Muscle of back (tissue), 11 donors: ENCODE results near the gene LONP2. TPM values are rescaled to one million over a fixed set of nuclear protein-coding genes. Genes with fewer than 3 reads are reported as not detected.
"Not testable (repeated sequence)": the region's sequence is repeated elsewhere in the genome, so short reads cannot be mapped to it uniquely, and the experiment has no call there.

Experiments
- DNase-seq, 3 donors: peaks; one replicate each; pipeline versions ENCODE4 v3.0.0 to v3.0.0-alpha.2; 2013
- polyA plus RNA-seq, 10 donors: library from polyadenylated mRNA; unstranded; fragments of 120-200 nt; gene quantifications; one replicate each; pipeline ENCODE4 v1.2.1, GENCODE V29; 2013; ENCODE audit not compliant: insufficient read length in 10 of 10

LONP2 gene
- polyA plus RNA-seq, 10 donors, result 34.1 to 56.1 (median 44.2) TPM

DNA sequence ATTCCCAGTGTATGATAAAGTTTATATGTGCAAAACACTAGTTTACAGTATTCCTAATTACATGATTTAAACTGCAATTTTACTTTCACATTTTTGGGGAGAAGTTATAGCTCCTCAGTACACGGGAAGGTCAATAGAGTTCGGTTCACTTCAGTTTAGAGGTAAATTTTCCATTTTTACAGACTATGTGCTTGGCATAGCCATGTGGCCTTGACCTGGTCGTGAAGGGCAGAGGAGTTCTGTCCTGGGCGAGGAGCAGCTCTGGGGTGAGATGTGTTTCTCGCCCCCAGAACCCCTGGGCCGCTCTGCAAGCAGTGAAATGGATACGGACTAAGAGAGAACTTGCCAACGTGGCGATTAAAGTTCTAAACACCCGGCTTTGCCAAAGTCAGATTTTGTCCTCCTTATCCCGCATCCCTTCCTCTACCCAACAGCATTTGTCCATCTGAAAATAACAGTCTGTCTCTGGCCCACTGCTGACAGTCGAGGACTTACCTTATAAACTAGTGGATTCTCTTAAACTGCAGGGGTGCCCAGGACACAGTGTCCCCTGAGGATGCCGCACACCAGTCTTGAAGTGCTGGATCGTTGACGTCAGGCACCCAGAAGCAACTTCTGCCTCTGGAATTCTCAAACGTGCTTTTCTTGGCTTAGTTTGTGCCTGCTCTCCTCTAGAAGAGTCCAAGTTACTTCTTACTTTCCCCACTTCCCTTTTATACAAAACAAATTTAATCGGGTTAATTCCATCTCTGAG is 142.6 kb downstream of the LONP2 start:
- DNase-seq, result no peak

- no peak for DNase-seq
Observed at GRCh38 chr16:48392407-48392806, 148.3 kb downstream of the LONP2 start.

DNA sequence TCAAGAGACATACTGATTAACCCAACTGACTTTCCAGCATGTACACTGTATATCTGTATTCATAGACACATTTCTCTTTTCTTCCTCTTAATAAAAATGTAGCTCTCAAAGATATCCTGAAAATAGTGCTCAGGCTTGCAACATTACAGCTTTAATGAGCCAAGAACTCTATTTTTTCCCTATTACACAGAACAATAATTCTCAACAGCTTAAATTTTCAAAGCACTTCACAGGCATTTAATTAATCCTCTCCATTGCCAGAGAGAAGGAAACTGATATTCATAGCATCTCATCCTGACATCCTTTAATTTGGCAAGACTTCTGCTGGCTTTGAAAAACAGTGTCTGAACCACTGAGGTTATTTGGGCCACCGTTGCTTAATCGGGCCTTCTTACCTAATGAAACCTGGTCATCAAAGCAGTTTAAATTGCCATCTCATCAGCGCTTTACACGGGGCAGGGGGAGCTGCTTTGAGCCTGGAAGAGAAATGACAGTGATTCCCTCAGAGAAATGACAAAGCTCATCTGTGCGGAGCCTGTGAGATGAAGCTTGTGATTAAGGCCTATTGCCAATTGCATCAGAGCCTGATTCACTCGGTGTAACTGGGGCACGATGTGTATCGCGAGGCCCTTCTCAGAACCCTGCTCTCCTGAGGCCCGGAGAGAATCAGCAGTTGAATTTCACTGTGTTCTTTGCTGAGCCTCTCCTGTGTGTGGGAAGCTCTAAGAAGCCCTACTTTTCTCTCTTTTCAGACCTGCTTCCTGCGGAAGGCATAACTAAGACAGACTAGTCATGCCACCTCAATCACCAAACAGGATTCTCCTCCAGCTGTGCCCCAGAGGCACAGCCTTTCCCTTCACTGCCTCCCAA is 149.6 kb downstream of the LONP2 start:
- peak in 1 of 3 donors; percentile 45 for DNase-seq

- no peak for DNase-seq
Observed at GRCh38 chr16:48394355-48394703, 150.2 kb downstream of the LONP2 start.

- DNase-seq, result no peak
Observed at GRCh38 chr16:48395375-48395774, 151.3 kb downstream of the LONP2 start.

DNA sequence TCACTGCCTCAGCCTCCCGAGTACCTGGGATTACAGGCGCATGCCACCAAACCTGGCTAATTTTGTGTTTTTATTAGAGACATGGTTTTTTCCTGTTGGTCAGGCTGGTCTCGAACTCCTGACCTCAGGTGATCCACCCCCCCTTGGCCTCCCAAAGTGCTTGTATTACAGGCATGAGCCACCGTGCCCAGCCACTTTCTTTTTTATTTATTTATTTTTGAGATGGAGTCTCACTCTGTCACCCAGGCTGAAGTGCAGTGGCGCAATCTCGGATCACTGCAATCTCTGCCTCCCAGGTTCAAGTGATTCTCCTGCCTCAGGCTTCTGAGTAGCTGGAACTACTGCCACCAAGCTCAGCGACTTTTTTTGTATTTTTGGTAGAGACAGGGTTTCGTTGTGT is 158.4 kb downstream of the LONP2 start:
- not testable (repeated sequence) for DNase-seq

DNA sequence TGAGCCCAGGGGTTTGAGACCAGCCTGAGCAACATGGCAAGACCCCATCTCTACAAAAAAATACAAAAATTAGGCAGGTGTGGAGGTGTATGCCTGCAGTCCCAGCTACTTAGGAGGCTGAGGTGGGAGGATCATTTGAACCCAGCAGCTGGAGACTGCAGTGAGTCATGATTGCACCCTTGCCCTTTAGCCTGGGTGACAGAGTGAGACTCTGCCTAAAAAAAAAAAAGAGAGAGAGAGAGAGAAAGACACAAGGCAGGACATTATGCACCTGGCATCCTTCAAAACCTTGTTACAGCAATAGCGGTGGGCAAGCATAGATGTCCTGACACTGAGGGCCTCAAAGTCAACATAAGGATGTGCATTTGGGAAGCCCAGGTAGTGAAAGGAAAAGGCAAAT is 161.1 kb downstream of the LONP2 start:
- no peak for DNase-seq

- no peak for DNase-seq
Observed at GRCh38 chr16:48405907-48406306, 161.8 kb downstream of the LONP2 start.

Other genes starting within 250 kb of the LONP2 start
- under 1 TPM; 0.07 to 0.63 (median 0.42) TPM for gene ABCC12, start 88.3 kb upstream of the LONP2 start, polyA plus RNA-seq
- gene ABCC11, start 3.2 kb downstream of the LONP2 start, polyA plus RNA-seq, result under 1 TPM; 0.08 to 0.54 (median 0.18) TPM
- gene SIAH1, start 141.1 kb downstream of the LONP2 start, polyA plus RNA-seq, result 10 to 100 TPM; 24.9 to 32.5 (median 30.1) TPM